Stimulated activated CD4-positive, alpha-beta T cell treated with anti-CD3 and anti-CD28 coated beads, Interleukin-1b, Interleukin-23, amount 100 ng/mL, for 24 hours (primary cell): ENCODE results near the gene LLGL2.

Experiments used
- DNase-seq, 4 experiments: peaks; one replicate each; pipeline ENCODE4 v3.0.0-alpha.2; 2020; ENCODE audit warnings: low read depth in 4 of 4, low spot score in 1 of 4

LLGL2 gene

GRCh38 chr17:75611851-75612429 is 86.4 kb downstream of the LLGL2 start:
- DNase-seq = no peak

- DNase-seq = no peak
Measured at GRCh38 chr17:75612906-75613626, 87.6 kb downstream of the LLGL2 start.

DNA sequence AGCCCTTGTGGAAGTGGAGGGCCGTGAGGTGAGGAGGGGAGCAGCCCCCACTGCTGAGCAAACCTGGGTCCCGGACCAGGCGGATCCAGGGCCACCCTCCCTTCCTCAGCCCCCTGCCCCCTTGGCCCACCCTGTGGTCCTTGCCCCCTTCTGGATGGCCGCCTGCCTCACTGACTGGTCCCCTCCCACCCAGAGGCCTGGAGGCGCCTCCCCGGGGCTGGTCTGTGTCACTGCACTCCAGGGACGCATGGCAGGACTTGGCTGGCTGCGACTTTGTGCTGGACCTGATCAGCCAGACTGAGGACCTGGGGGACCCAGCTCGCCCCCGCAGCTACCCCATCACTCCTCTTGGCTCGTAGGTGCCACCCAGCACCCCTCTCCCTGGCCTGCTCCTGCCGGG is 88.5 kb downstream of the LLGL2 start:
- no peak for DNase-seq

DNA sequence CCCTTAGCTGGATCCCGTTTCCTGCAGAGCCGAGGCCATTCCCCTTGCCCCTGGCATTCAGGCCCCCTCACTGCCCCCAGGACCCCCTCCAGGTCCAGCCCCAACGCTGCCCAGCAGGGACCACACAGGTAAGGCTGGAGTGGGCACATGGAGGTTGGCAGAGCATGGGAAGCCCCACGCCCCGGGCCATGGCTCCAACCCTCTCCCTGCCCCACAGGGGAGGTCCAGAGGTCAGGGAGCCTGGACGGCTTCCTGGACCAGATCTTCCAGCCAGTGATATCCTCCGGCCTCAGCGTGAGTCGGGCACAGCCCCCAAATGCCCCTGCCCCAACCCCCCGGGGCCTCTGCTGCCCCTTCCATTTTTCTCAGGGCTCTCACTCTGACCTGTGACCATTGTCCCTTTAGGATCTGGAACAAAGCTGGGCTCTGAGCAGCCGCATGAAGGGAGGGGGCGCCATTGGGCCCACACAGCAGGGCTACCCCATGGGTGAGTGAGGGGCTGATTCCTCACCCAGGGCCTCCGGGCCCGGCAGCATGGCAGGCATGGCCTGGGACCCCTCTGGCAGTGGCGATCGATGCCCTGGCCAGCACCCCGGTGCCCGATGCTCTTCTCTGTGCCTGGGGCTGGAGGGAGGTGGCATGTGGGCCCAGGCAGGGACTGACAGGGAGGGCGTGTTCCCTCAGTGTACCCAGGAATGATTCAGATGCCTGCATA is 89.2 kb downstream of the LLGL2 start:
- no peak for DNase-seq

DNA sequence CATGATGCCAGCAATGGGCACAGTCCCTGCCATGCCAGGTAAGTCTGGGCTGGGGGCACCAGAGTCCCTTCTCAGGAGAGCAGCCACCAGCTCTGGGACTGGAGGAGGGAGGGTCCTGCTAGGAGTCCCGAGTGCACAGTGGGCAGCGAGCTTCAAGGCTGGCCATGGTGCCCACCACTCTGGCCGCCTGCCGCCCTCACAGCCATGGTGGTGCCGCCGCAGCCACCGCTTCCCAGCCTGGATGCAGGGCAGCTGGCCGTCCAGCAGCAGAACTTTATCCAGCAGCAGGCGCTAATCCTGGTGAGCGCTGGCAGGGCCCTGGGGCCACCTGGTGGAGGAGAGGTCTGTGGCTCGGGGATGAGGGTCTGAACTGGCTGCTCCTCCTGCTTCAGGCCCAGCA is 89.8 kb downstream of the LLGL2 start:
- DNase-seq = no peak

DNA sequence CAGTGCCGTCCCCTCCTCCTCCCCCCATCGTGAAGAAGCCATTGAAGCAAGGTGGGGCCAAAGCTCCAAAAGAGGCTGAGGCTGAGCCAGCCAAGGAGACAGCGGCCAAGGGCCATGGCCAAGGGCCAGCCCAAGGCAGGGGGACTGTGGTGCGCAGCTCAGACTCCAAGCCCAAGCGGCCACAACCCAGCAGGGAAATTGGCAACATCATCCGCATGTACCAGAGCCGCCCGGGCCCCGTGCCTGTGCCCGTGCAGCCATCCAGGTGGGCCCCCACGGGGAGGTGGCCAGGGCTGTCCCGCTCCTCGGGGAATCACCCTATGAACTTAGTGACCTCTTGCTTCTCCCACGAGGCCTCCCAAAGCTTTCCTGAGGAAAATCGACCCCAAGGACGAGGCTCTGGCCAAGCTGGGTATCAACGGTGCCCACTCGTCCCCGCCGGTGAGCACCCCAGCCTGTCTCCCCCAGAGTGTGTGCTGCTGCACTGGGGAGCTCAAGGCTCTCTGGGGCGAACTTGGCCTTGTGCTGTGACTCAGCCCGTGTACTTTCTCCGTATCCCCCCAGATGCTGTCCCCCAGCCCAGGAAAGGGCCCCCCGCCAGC is 91.1 kb downstream of the LLGL2 start:
- DNase-seq = no peak

GRCh38 chr17:75617218-75617617 is 91.7 kb downstream of the LLGL2 start:
- no peak for DNase-seq

DNA sequence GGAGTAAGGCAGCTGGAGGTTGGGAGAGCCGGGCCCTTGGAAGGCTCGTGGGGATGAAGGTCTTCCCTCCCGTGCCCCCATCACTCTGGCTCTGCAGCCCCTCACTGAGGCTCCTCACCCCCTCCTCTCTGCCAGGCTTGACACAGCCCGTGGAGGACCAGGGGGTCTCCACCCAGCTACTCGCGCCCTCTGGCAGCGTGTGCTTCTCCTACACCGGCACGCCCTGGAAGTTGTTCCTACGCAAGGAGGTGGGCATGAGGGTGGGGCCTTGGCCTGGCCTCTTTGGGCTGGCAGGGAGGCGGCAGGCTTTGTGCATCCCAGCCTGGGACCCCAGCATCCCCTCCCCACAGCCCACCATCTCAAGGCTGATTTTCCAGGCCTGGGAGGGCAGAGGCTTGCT is 92.2 kb downstream of the LLGL2 start:
- DNase-seq = no peak

DNA sequence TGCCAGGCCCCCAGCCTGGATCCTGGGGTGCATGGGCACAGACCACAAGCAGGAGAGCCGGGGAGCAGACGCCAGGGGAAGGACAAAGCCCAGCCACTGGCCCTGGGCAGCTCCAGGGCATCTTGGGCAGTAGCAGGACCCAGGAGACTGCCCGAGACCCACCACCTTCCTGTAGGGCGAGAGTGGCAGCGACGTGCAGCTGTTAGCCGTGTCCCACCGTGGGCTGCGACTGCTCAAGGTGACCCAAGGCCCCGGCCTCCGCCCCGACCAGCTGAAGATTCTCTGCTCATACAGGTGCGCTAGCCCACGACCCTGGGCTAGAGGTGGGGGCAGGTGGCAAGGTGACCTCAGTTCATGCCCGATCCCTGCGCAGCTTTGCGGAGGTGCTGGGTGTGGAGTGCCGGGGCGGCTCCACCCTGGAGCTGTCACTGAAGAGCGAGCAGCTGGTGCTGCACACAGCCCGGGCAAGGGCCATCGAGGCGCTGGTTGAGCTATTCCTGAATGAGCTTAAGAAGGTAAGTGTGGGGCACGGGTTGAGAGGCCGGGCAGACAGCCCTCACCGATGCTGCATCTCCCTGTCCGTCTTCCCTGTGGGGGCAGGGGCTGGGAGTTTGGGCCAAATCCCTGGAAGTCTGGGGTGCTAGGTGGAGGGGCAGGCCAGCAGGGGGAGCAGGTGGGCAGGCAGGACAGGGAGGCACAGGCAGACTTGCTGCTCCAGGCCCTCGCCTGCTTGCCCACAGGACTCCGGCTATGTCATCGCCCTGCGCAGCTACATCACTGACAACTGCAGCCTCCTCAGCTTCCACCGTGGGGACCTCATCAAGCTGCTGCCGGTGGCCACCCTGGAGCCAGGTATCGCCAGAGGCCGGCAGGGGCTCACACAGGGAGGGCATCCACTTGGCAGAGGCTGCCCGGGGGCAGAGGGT is 94.3 kb downstream of the LLGL2 start:
- DNase-seq = no peak

DNA sequence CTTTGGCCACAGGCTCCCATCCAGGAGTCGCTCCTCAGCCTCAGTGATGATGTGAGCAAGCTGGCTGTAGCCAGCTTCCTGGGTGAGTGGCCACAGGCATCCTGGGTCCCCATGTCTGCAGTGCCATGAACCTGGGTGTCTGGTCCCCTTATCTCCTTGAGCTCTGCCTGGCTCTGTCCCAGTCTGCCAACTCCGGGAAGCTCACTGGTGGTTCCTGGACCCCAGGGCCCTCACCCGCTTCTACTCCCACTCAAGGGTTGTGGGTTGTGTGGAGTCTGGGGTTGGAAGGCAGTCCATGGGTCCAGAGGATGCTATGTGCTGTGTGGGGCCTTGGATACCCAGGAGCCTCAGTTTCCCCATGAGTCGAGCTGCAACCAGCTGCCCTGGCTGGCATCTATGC is 96.0 kb downstream of the LLGL2 start:
- no peak for DNase-seq

DNA sequence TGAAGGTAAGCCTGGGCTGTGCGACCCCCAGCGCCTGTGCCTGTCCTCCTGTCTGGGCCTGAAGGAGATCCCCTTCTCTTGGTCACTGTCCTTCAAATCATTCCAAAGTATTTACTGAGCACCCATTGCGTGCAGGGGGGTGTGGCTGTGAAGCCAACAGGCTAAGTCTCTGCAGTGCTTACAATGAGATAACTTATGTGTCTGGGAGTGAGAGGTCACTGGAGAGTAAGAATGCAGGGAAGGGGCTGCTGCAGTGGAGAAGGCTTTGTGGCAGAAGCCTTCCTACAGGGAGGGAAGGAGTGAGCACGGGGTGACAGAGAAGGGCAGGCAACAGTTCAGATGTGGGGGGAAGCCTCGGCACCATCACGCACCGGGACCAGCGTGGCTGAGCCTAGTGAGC is 96.6 kb downstream of the LLGL2 start:
- no peak for DNase-seq

DNA sequence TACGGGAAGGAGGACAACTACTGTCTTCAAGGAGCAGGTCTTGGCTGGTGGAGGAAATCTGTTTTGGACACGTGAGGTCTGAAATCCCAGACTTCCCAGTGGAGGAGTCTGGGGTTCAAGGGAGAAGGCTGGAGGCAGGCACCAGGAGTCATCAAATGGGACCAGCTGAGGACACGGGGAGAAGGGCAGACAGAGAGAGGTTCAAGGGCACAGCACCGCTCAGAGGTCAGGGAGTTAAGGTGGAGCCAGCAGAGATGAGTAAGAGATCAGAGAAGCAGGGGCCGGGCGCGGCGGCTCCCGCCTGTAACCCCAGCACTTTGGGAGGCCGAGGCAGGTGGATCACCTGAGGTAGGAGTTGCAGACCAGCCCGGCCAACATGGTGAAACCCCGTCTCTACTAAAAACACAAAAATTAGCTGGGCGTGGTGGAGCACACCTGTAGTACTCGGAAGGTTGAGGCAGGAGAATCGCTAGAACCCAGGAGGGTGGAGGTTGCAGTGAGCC is 97.3 kb downstream of the LLGL2 start:
- DNase-seq = no peak

DNA sequence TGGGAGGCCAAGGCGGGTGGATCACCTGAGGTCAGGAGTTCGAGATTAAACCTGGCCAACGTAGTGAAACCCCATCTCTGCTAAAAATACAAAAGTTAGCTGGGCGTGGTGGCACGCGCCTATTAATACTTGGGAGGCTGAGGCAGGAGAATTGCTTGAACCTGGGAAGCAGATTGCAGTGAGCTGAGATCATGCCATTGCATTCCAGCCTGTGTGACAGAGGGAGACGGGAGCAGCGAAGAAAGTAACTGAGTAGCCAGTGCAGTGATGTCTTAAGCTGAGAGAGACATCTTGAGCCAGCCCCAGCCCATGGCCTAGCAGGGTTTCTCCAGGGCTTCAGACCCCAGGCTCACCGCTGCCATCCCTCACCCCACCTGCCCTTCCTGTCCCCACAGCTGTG is 97.9 kb downstream of the LLGL2 start:
- no peak for DNase-seq

- DNase-seq = no peak
Measured at GRCh38 chr17:75624021-75624420, 98.5 kb downstream of the LLGL2 start.
